Amniotic epithelial cell (primary cell): ENCODE data around the gene ARID4B.
"Not testable (repeated sequence)": the region's sequence is repeated elsewhere in the genome, so short reads cannot be mapped to it uniquely, and the experiment has no call there.

Experiments
- DNase-seq: peaks from one replicate; pipeline ENCODE4 v3.0.0-alpha.2; 2010; ENCODE audit warnings: low read depth

ARID4B gene

DNA sequence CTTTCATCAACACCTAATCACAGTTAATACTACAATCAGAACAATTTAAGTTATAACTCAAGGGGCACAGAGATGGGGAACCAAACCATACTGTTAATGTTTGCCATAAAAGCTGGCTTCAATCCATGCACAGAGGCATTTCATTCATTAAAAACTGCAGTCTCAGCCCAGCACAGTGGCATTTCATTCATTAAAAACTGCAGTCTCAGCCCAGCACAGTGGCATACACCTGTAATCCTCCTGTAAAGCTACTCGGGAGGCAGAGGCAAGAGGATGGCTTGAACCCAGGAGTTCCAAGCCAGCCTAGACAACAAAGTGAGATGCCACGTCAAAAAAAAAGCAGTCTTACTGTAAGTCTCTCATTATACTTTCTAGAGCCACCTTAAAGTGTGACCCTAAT, 29.2 kb downstream of the ARID4B start:
- DNase-seq: no peak

DNA sequence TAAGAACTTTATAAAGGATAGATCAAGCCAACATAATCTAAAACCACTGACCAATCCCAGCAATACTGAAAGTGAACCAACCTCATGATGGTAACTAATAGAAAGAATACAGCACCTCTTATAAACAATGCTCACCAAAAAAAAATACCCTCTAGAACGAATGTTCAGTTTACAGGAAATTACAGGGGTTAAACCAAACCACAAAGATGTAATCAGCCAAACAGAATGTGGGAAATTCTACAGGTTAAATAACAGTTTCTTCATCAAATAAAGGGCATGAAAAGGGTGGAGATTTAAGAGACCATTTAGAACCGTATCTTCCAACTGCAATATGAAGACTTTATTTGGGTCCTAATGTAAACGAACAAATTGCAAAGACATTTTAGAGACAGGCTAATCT, 30.4 kb downstream of the ARID4B start:
- peak; percentile 48 for DNase-seq

DNA sequence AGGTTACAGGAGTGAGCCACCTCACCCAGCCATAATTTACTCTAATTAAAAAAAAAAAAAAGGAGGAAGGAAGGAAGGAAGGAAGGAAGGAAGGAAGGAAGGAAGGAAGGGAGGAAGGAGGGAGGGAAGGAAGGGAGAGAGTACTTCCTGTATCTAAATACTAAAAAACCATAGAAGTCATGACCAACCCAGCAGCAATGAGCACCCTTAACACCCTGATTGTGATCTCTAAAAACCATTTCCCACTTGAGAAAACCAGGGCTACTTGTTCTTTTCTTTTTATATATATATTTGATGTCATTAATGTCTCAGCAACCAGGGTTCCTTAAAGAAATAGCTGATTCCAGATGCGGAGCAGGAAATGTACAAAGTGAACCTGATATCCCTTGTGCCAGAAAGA, 31.2 kb downstream of the ARID4B start:
- no peak for DNase-seq

- DNase-seq: peak; percentile 64
Measured at GRCh38 chr1:235295902-235296350, 32.1 kb downstream of the ARID4B start.

DNA sequence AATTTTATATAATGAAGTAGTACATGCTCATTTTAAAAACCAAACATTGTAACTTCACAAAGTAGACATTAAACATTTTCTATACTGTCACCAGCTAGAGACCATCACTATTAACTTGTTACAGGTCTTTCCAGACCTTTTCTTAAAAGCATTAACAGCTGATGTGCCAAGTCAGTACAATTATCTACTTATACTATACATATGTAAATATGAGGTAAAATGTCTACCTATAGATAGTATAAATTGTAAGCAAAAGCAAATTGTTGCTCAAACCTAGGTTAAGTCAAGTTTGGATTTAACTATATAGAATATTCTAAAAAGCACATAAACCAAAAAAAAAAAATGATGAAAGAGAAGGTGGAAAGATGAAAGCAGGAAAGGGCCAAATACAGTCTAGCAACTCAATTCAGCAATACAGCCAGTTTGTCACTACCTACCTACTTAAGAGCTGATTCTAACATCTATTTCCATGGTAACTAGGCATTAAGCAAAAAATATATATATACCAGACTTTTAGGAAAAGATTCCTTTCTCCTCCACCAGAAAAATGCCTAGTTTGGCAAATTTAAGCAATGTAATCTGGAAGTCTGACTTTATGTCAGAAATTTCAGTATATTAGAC, 34.5 kb downstream of the ARID4B start:
- no peak for DNase-seq

DNA sequence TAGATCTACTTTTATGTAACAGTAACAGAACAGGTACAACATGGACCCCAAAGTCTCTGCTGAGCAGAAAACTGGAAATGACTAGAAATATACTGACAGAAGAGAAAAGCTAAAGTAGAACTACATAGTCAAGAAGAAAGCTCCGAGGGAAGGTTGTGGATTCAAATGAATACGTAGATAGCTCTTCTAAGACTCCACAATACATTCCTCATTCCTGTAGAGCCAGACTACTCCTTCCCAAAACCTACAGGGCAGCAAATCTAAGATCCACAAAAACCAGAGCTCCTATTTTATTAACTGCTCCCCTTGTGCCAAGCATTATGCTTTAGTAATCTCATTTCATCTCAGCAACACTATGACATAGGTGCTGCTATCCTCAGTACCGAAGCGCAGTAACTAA, 35.2 kb downstream of the ARID4B start:
- no peak for DNase-seq

- no peak for DNase-seq
Measured at GRCh38 chr1:235291599-235292091, 36.3 kb downstream of the ARID4B start.

- no peak for DNase-seq
Measured at GRCh38 chr1:235290740-235291502, 37.1 kb downstream of the ARID4B start.

DNA sequence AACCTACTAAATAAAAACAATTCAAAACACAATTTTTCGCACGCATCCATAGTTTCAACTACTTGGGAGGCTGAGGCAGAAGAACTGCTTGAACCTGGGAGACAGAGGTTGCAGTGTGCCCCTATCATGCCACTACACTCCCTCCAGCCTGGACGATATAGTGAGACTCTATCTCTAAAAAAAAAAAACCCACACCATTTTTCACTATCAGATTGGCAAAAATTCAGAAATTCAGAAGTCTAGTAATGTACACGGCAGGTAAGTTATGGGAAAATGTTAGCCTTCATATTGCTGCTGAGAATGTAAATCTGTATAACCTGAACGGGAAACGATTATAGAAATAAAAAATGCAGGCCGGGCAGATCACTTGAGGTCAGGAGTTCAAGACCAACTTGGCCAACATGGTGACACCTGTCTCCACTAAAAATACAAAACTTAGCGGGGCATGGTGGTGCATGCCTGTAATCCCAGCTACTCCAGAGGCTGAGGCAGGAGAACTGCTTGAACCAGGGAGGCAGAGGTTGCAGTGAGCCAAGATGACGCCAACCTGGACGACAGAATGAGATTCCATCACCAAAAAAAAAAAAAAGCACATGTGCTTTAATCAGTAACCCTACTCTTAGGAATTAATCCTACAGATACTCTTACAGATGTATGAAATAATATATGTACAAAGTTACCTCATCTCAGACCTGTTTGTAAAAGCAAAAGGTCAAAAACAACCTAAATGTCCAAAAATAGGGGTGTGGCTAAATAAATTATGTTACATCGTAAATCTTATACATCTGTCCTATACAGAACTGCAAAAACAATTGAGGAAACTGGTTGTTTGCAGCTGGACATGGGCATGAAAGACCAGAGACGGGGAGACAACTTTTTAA, 37.9 kb downstream of the ARID4B start:
- no peak for DNase-seq

DNA sequence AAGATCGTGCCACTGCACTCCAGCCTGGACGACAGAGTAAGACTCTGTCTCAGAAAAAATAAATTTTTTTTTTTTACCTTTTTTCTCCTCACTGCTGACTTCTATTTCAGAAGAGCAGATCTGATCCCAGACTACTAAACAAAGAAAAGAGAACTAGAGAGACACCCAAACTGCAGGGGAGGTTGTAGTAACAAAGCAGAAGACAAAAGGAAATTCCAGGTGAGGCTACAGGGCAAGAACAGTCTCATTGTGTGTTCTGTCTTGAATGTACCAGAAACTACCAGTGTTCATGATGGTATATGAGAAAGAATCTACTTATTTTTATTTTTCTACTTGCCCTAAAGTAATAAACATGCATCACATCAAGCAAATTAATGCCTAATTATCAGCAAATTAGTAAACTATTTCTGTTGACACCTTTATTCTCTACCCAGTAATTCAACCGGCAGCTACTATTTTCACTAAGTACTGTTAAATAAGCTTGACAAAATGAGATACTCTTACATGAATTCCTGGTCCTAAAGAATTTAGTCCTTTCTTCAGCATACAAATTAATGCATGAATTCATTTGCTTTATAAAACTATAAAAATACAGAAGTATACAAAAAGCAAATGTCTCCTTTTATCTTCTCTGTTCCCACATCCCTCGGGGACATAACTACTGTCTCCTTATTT, 40.6 kb downstream of the ARID4B start:
- no peak for DNase-seq

DNA sequence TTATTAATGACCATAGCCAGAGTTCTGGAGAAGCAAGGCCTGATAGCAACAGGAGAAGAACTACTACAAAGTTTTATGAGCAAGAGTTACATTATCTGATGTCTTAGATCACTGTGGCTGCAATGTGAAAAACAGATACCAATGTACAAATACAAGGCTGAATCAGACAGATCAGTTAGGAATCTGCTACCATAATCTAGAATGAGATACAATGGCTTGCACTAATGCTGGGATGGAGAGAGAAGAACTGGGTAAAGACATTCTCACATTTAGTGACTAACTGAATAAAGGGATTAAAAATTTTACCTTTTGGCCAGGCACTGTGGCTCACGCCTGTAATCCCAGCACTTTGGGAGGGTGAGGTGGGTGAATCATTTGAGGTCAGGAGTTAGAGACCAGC, 41.3 kb downstream of the ARID4B start:
- peak; percentile 76 for DNase-seq

DNA sequence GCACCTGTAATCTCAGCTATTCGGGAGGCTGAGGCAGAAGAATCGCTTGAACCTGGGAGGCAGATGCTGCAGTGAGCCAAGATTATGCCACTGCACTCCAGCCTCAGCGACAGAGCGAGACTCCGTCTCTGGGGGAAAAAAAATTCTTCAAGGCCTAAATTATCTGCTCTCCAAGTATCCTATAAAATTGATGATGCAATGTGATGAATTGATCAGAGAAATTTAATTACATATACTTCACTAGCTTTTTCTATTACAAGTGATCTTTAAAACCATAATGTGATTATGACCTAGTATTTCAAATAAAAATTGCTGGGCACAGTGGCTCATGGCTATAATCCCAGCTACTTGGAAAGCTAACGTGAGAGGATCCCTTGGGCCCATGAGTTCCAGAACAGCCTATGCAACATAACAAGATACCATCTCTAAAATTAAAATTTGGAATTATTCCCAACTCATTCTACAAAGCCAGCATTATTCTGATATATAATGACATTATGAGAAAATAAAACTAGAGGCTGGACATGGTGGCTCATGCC, 43.7 kb downstream of the ARID4B start:
- no peak for DNase-seq

DNA sequence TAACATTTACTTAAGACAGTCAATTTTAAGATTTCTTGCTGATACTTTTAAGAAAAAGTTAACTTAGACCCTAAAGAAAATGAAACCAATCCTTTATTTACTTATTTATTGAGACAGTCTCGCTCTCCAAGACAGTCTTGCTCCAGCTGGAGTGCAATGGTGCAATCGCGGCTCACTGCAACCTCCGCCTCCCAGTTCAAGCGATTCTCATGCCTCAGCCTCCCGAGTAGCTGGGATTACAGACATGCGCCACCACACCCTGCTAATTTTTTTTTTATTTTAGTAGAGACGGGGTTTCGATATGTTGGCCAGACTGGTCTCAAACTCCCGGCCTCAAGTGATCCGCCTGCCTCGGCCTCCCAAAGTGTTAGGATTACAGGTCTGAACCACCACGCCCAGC, 44.3 kb downstream of the ARID4B start:
- not testable (repeated sequence) for DNase-seq

GRCh38 chr1:235280467-235280866, 47.5 kb downstream of the ARID4B start:
- no peak for DNase-seq

DNA sequence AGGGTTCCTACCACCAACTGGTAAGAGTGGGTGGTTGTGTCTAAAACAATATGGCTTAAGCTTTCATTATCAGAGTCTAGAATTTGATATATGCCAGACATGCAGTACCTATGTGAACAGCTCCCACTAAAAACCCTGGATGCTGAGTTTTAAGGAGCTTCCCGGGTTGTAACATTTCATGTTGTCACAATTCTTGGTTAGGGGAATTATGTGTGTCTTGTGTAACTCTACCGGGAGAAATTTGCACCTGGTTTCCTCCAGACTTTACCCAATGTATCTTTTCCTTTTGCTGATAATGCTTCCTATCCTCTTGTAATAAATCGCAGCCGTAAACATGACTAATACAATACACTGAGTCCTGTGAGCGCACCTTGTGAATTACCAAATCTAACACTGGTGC, 48.3 kb downstream of the ARID4B start:
- peak; percentile 72 for DNase-seq

- DNase-seq: no peak
Measured at GRCh38 chr1:235278915-235279292, 49.1 kb downstream of the ARID4B start.

DNA sequence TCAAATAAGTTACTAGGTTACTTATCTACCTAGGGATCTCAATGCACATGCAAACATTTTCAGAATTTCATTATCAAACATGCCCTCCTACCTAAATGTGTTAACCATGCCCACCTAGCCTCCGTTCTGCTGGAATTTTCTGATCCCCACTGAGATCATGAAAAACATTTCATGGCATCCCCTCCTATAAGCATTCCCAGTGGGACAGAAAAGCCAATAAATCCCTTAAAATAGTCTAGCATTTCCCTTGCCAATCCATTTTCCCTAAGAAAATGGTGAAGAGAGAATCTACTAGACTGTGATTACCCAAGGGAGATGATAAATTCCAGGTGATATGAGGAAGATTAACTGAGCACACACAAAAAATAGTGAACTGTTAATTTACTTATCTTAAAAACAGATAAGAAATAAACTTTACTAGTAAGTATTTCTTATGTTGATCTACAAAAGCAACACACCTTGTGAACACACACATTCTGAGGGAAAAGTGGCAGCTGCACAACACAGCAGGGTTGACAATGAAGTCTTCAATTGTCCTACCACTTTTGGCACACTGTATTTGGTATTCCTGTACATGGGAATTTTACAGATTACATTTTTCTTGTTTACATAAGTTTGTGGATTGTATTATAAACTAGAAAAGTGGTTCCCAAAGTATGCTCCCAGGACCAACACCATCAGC, 49.6 kb downstream of the ARID4B start:
- DNase-seq: no peak

GRCh38 chr1:235277709-235278108, 50.3 kb downstream of the ARID4B start:
- no peak for DNase-seq

GRCh38 chr1:235275836-235276235, 52.1 kb downstream of the ARID4B start:
- no peak for DNase-seq

GRCh38 chr1:235275223-235275622, 52.8 kb downstream of the ARID4B start:
- no peak for DNase-seq

- no peak for DNase-seq
Measured at GRCh38 chr1:235272851-235273250, 55.1 kb downstream of the ARID4B start.
